A549 (cell line): Measurements from ENCODE around the gene IFRD2. TPM values are rescaled to one million over a fixed set of nuclear protein-coding genes. Genes with fewer than 3 reads are reported as not detected.

ENCODE experiments used
- ATAC-seq, 2 experiments: fragments of 200-7000 bp in 1 of 2; fragments of >200 bp in 1 of 2; cut with Nextera tagmentation in 1 of 2; cut with Tn5 transposase in 1 of 2; 3 replicates each; pipeline versions ENCODE4 v1.8.0 to v1.9.1; 2018 to 2020; ENCODE audit warnings: mild to moderate bottlenecking in 1 of 2, moderate library complexity in 1 of 2
- CTCF ChIA-PET: fragments of 300-600 bp; sonication (Branson Sonifier 250); formaldehyde crosslinking; extraction: SDS; loops from one replicate; lab custom pipeline; 2021; ENCODE audit warnings: antibody characterized with exemption, inconsistent platforms; lab: Yijun Ruan, JAX
- POLR2A ChIA-PET: fragments of 350-600 bp; formaldehyde crosslinking; extraction: SDS; loops from one replicate; lab custom pipeline; 2021; ENCODE audit warnings: antibody characterized with exemption, inconsistent platforms; lab: Yijun Ruan, JAX
- DNase-seq, 2 experiments: peaks; one replicate each; pipeline versions ENCODE4 v3.0.0 to v3.0.0-alpha.2; 2011 to 2016; ENCODE audit warnings: low read depth in 1 of 2, low spot score in 1 of 2
- FAIRE-seq: peaks from 2 replicates; lab custom pipeline; 2011; peaks lifted over from hg19 to GRCh38; lab: Jason Lieb, UNC
- H3K27ac ChIP-seq, 2 experiments: fragments of >200 bp; sonication (Bioruptor Twin); formaldehyde crosslinking; 3 replicates each; pipeline ENCODE4 v1.5.1; 2016 to 2017
- H3K4me1 ChIP-seq: fragments of >200 bp; sonication (Bioruptor Twin); formaldehyde crosslinking; 3 replicates; pipeline ENCODE4 v1.6.1; 2016
- H3K4me2 ChIP-seq: fragments of >200 bp; sonication (Bioruptor Twin); formaldehyde crosslinking; 3 replicates; pipeline ENCODE4 v1.6.1; 2016
- H3K4me3 ChIP-seq: fragments of >200 bp; sonication (Bioruptor Twin); formaldehyde crosslinking; 3 replicates; pipeline ENCODE4 v1.5.1; 2016
- H3K9me3 ChIP-seq: fragments of >200 bp; sonication (Bioruptor Twin); formaldehyde crosslinking; 3 replicates; pipeline ENCODE4 v1.6.1; 2016
- BHLHE40 ChIP-seq: IDR thresholded peaks from 2 replicates; pipeline ENCODE4 v1.6.1; 2012; ENCODE audit warnings: low read depth, low read length, inconsistent platforms
- CBX8 ChIP-seq: fragments of 200-600 bp; sonication (generic); IDR thresholded peaks from 2 replicates; pipeline ENCODE4 v1.6.1; 2016
- CHD4 ChIP-seq: fragments of 200-600 bp; sonication (generic); IDR thresholded peaks from 2 replicates; pipeline ENCODE4 v1.6.1; 2016; ENCODE audit warnings: antibody characterized with exemption, mild to moderate bottlenecking, borderline replicate concordance
- CTCF ChIP-seq: fragments of >200 bp; sonication (Bioruptor Twin); formaldehyde crosslinking; IDR thresholded peaks from 3 replicates; pipeline ENCODE4 v1.5.1; 2016
- EHF ChIP-seq: fragments of 250-450 bp; sonication (Bioruptor Pico); IDR thresholded peaks from 2 replicates; pipeline ENCODE4 v1.5.0; 2020; ENCODE audit warnings: mild to moderate bottlenecking
- ESRRA ChIP-seq: fragments of 150-350 bp; IDR thresholded peaks from 2 replicates; pipeline ENCODE4 v1.6.1; 2014; ENCODE audit warnings: mild to moderate bottlenecking, low read length, borderline replicate concordance
- FOSB ChIP-seq: fragments of 250-450 bp; sonication (Bioruptor Pico); IDR thresholded peaks from 2 replicates; pipeline ENCODE4 v1.5.0; 2020; ENCODE audit warnings: mild to moderate bottlenecking, moderate library complexity
- FOSL2 ChIP-seq, 2 experiments: fragments of 450-650 bp in 1 of 2; fragments of >200 bp in 1 of 2; sonication (Bioruptor Twin) in 1 of 2; formaldehyde crosslinking; IDR thresholded peaks; 2 replicates each; pipeline versions ENCODE4 v1.5.0 to v1.6.1; 2016 to 2020; ENCODE audit warnings: mild to moderate bottlenecking in 1 of 2, moderate library complexity in 1 of 2
- GATA3 ChIP-seq: IDR thresholded peaks from 2 replicates; pipeline ENCODE4 v1.6.1; 2012; ENCODE audit warnings: borderline replicate concordance
- HOXB13 ChIP-seq: fragments of 250-450 bp; sonication (Bioruptor Pico); IDR thresholded peaks from 2 replicates; pipeline ENCODE4 v1.5.0; 2020; ENCODE audit warnings: low read depth, mild to moderate bottlenecking, moderate library complexity
- HOXB5 ChIP-seq: fragments of 250-450 bp; sonication (Bioruptor Pico); IDR thresholded peaks from 2 replicates; pipeline ENCODE4 v1.5.0; 2020; ENCODE audit warnings: mild to moderate bottlenecking, moderate library complexity
- JUN ChIP-seq, 2 experiments: fragments of >200 bp; sonication (Bioruptor Twin); formaldehyde crosslinking; IDR thresholded peaks; 2 replicates in 1 of 2; 3 replicates in 1 of 2; pipeline ENCODE4 v1.6.1; 2016 to 2017
- MAFK ChIP-seq: fragments of 450-650 bp; IDR thresholded peaks from 2 replicates; pipeline ENCODE4 v1.6.1; 2014; ENCODE audit not compliant: partially characterized antibody
- MAX ChIP-seq: IDR thresholded peaks from 2 replicates; pipeline ENCODE4 v1.6.1; 2012
- MAZ ChIP-seq: fragments of 150-350 bp; IDR thresholded peaks from 2 replicates; pipeline ENCODE4 v1.6.1; 2014; ENCODE audit warnings: antibody characterized with exemption, low read depth, low read length, borderline replicate concordance
- NFE2L2 ChIP-seq: fragments of 150-350 bp; conservative IDR thresholded peaks from 2 replicates; pipeline ENCODE4 v1.6.1; 2014; ENCODE audit warnings: low read length
- NR3C1 ChIP-seq: fragments of >200 bp; sonication (Bioruptor Twin); formaldehyde crosslinking; IDR thresholded peaks from 3 replicates; pipeline ENCODE4 v1.6.1; 2017
- POLR2A ChIP-seq: IDR thresholded peaks from 2 replicates; pipeline ENCODE4 v1.6.1; 2012; ENCODE audit warnings: mild to moderate bottlenecking, low read length
- POLR2AphosphoS2 ChIP-seq: conservative IDR thresholded peaks from 2 replicates; pipeline ENCODE4 v1.6.1; 2012; ENCODE audit warnings: low read length, improper control_type of control experiment, inconsistent platforms
- RAD21 ChIP-seq, 2 experiments: fragments of >200 bp in 1 of 2; sonication (Bioruptor Twin) in 1 of 2; formaldehyde crosslinking in 1 of 2; IDR thresholded peaks in 1 of 2; conservative IDR thresholded peaks in 1 of 2; 2 replicates in 1 of 2; 3 replicates in 1 of 2; pipeline ENCODE4 v1.6.1; 2012 to 2018; ENCODE audit warnings: inconsistent platforms in 1 of 2
- RCOR1 ChIP-seq: fragments of 150-350 bp; IDR thresholded peaks from 2 replicates; pipeline ENCODE4 v1.6.1; 2014; ENCODE audit warnings: antibody characterized with exemption, low read length, low read depth
- RNF2 ChIP-seq: fragments of 200-600 bp; sonication (generic); IDR thresholded peaks from 2 replicates; pipeline ENCODE4 v1.6.1; 2016; ENCODE audit warnings: low read depth, mild to moderate bottlenecking, antibody characterized with exemption, moderate library complexity, borderline replicate concordance
- TFCP2L1 ChIP-seq: fragments of 250-450 bp; sonication (Bioruptor Pico); IDR thresholded peaks from 2 replicates; pipeline ENCODE4 v1.5.0; 2021; ENCODE audit warnings: mild to moderate bottlenecking
- TP53 ChIP-seq: fragments of 250-450 bp; sonication (Bioruptor Pico); IDR thresholded peaks from 2 replicates; pipeline ENCODE4 v1.5.0; 2021; ENCODE audit warnings: mild to moderate bottlenecking, moderate library complexity
- USF2 ChIP-seq: fragments of 450-650 bp; IDR thresholded peaks from 2 replicates; pipeline ENCODE4 v1.6.1; 2014; ENCODE audit warnings: antibody characterized with exemption
- ZSCAN20 ChIP-seq: fragments of 250-450 bp; sonication (Bioruptor Pico); IDR thresholded peaks from 2 replicates; pipeline ENCODE4 v1.8.0; 2022; ENCODE audit warnings: mild to moderate bottlenecking, moderate library complexity
- WGBS: methylation state at CpG from one replicate; pipeline ENCODE4 v1.1.6; 2017; ENCODE audit errors: missing lambda C conversion rate; 5-methylcytosine and 5-hydroxymethylcytosine counted together
- polyA plus RNA-seq, 4 experiments: library from polyadenylated mRNA; depleted of rRNA in 3 of 4; stranded (reverse); fragments of >200 nt; fragmentation: RNase III in 1 of 4; extraction: RNeasy Plus Mini Kit Qiagen cat#74134 plus additional on column Dnase treatment in 1 of 4; gene quantifications; 2 replicates in 3 of 4; 3 replicates in 1 of 4; pipeline ENCODE4 v1.2.3, GENCODE V29; 2011 to 2017
- TF ChIP-seq, protein P1 (sequence below): IDR thresholded peaks from 2 replicates; pipeline ENCODE4 v1.6.1; 2012; ENCODE audit warnings: low read depth, borderline replicate concordance
- TF ChIP-seq, protein P2 (sequence below): IDR thresholded peaks from 2 replicates; pipeline ENCODE4 v1.6.1; 2012
- TF ChIP-seq, protein P3 (sequence below): fragments of >200 bp; sonication (Bioruptor Twin); formaldehyde crosslinking; IDR thresholded peaks from 2 replicates; pipeline ENCODE4 v1.6.1; 2016
- TF ChIP-seq, protein P4 (sequence below): fragments of 250-450 bp; sonication (Bioruptor Pico); IDR thresholded peaks from 2 replicates; pipeline ENCODE4 v1.5.0; 2020; ENCODE audit warnings: low read depth, mild to moderate bottlenecking, moderate library complexity

Gene IFRD2
- polyA plus RNA-seq, 2 of the 4 experiments (the other 2 are of a cell fraction): 42.2 to 79.7 TPM

DNA sequence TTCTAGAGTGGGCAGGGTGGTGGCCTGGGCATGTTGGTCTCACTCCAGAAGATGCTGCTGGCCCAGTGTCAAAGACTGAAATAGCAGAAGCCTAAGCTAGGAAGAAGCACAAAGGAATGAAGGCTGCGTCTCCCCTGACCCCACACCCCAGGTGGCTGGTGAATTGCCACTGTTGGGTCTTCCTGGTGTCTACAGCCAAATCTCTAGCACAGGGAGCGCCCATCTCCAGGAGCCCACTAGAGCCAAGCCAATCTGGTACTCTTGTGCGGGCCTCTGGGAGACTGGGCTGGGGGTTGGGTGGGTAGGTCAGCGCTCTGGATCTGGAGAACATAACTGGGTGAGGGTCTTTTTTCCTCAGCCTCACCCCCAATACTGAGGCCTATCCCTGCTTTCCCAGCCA is 34.9 kb upstream of the IFRD2 start:
- 50% methylated on average over 3 of the region's 4 CpGs for WGBS
- ATAC-seq (no peak), FAIRE-seq (no peak), DNase-seq (no peak)
- Histone ChIP-seq H3K4me2 (peak overlapping the region; percentile 86), H3K27ac (peak overlapping the region; percentile 77 to 98), H3K9me3 (no peaks in the 10 kb centered on the region), H3K4me1 (peaks cover 17% of the 10 kb centered on the region), H3K4me3 (peak overlapping the region; percentile 71)
- CTCF ChIA-PET: interaction anchor here (1.3 to 1.9 kb wide), 4 partner anchors 9 to 133 kb away, joined by 3 to 8 read pairs (median 4); no protein-coding TSS in a partner anchor
- no peak for TF ChIP-seq EHF (CRISPR knock-in tag)
- no peak for TF ChIP-seq RAD21 (conservative IDR thresholded peaks at IDR 0.05 in 1 of 2, IDR thresholded peaks at IDR 0.05 in 1 of 2)
- TF ChIP-seq NFE2L2: no peak
- TF ChIP-seq, protein P1, sequence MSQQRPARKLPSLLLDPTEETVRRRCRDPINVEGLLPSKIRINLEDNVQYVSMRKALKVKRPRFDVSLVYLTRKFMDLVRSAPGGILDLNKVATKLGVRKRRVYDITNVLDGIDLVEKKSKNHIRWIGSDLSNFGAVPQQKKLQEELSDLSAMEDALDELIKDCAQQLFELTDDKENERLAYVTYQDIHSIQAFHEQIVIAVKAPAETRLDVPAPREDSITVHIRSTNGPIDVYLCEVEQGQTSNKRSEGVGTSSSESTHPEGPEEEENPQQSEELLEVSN: no peak
- no peak for TF ChIP-seq NR3C1
- no peak for TF ChIP-seq GATA3
- no peak for TF ChIP-seq CBX8
- TF ChIP-seq USF2: no peak
- TF ChIP-seq RNF2: no peak
- no peak for TF ChIP-seq TP53 (CRISPR knock-in tag)
- TF ChIP-seq CTCF: no peak
- TF ChIP-seq ESRRA: no peak
- no peak for TF ChIP-seq JUN (IDR thresholded peaks at IDR 0.05)
- TF ChIP-seq MAFK: no peak
- no peak for TF ChIP-seq MAZ
- TF ChIP-seq TFCP2L1 (CRISPR knock-in tag): no peak
- TF ChIP-seq POLR2A: no peak
- no peak for TF ChIP-seq POLR2AphosphoS2
- TF ChIP-seq, protein P2, sequence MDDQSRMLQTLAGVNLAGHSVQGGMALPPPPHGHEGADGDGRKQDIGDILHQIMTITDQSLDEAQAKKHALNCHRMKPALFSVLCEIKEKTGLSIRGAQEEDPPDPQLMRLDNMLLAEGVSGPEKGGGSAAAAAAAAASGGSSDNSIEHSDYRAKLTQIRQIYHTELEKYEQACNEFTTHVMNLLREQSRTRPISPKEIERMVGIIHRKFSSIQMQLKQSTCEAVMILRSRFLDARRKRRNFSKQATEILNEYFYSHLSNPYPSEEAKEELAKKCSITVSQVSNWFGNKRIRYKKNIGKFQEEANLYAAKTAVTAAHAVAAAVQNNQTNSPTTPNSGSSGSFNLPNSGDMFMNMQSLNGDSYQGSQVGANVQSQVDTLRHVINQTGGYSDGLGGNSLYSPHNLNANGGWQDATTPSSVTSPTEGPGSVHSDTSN: no peak
- POLR2A ChIA-PET: interaction anchor here (2.1 kb wide), 1 partner anchor 10 kb away, joined by 27 read pairs; no protein-coding TSS in a partner anchor

GRCh38 chr3:50326182-50326541 is 33.9 kb upstream of the IFRD2 start:
- Histone ChIP-seq H3K4me1 (peaks cover 21% of the 10 kb centered on the region), H3K27ac (no peak overlapping the region), H3K4me2 (no peak overlapping the region), H3K4me3 (no peak overlapping the region), H3K9me3 (no peaks in the 10 kb centered on the region)
- no peak for ATAC-seq
- FAIRE-seq: no peak
- 95% methylated on average over 8 of the region's 8 CpGs for WGBS
- ChIA-PET CTCF (interaction anchor here (1.2 kb wide), 1 partner anchor 27 kb away, joined by 3 read pairs; the partner anchor contains the start of genes HYAL3 and NAA80), POLR2A (no interaction called here)
- no peak for DNase-seq
- no peak for TF ChIP-seq BHLHE40
- no peak for TF ChIP-seq RCOR1
- TF ChIP-seq HOXB13 (CRISPR knock-in tag): no peak
- TF ChIP-seq CTCF: no peak
- TF ChIP-seq, protein P3, sequence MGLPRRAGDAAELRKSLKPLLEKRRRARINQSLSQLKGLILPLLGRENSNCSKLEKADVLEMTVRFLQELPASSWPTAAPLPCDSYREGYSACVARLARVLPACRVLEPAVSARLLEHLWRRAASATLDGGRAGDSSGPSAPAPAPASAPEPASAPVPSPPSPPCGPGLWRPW: no peak
- TF ChIP-seq, protein P4, sequence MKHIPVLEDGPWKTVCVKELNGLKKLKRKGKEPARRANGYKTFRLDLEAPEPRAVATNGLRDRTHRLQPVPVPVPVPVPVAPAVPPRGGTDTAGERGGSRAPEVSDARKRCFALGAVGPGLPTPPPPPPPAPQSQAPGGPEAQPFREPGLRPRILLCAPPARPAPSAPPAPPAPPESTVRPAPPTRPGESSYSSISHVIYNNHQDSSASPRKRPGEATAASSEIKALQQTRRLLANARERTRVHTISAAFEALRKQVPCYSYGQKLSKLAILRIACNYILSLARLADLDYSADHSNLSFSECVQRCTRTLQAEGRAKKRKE (CRISPR knock-in tag): no peak
- TF ChIP-seq TFCP2L1 (CRISPR knock-in tag): no peak
- no peak for TF ChIP-seq USF2
- no peak for TF ChIP-seq FOSL2 (IDR thresholded peaks at IDR 0.05)
- no peak for TF ChIP-seq FOSL2 (CRISPR knock-in tag; IDR thresholded peaks at IDR 0.05)
- no peak for TF ChIP-seq CHD4
- TF ChIP-seq HOXB5 (CRISPR knock-in tag): no peak
- TF ChIP-seq TP53 (CRISPR knock-in tag): no peak
- TF ChIP-seq ZSCAN20 (CRISPR knock-in tag): no peak
- no peak for TF ChIP-seq MAX
- no peak for TF ChIP-seq ESRRA
- TF ChIP-seq FOSB (CRISPR knock-in tag): no peak
